GM12878 (cell line): ENCODE results near the gene MFAP3L.

Experiments
- CTCF ChIP-seq, 3 experiments: IDR thresholded peaks in 2 of 3; conservative IDR thresholded peaks in 1 of 3; 2 replicates each; pipeline ENCODE4 v1.5.1; 2011; ENCODE audit warnings: low read depth in 3 of 3, low read length in 3 of 3, mild to moderate bottlenecking in 3 of 3, control low read depth in 2 of 3, moderate library complexity in 2 of 3, inconsistent platforms in 1 of 3, mixed read lengths in 1 of 3; ENCODE audit not compliant: control insufficient read depth in 2 of 3, insufficient read depth in 1 of 3; ENCODE audit errors: extremely low read depth in 1 of 3
- MXI1 ChIP-seq: fragments of 150-350 bp; IDR thresholded peaks from 2 replicates; pipeline ENCODE4 v1.6.1; 2011; ENCODE audit warnings: low read depth, mild to moderate bottlenecking, inconsistent platforms, low read length, improper control_type of control experiment

GRCh38 chr4:170004651-170005295 is 21.4 kb downstream of the MFAP3L start:
- TF ChIP-seq CTCF (IDR thresholded peaks at IDR 0.05 in 2 of 3, conservative IDR thresholded peaks at IDR 0.05 in 1 of 3; ENCODE audit: control insufficient read depth in 2 of 3, extremely low read depth in 1 of 3, insufficient read depth in 1 of 3, low read depth in 3 of 3, low read length in 3 of 3) (no peak), MXI1 (no peak)
